Smooth muscle cell (in vitro differentiated cells): ENCODE data around the gene BTAF1. TPM values are rescaled to one million over a fixed set of nuclear protein-coding genes. Genes with fewer than 3 reads are reported as not detected.

Experiments used
- DNase-seq: peaks from one replicate; lab custom pipeline; 2025; ENCODE audit not compliant: unreplicated experiment; lab: John Stamatoyannopoulos, UW
- H2AFZ ChIP-seq: fragments of 200-600 bp; sonication (generic); 2 replicates; pipeline ENCODE4 v1.6.0; 2016; ENCODE audit warnings: antibody characterized with exemption, low read depth, mild to moderate bottlenecking
- H3F3A ChIP-seq: fragments of 200-600 bp; sonication (generic); 2 replicates; pipeline ENCODE4 v1.6.0; 2017; ENCODE audit warnings: antibody characterized with exemption, low read depth
- H3K27ac ChIP-seq: fragments of 200-600 bp; sonication (generic); 2 replicates; pipeline ENCODE4 v1.5.1; 2016; ENCODE audit warnings: low read depth, mild to moderate bottlenecking
- H3K27me3 ChIP-seq: fragments of 200-600 bp; sonication (generic); 2 replicates; pipeline ENCODE4 v1.6.1; 2016; ENCODE audit warnings: low read depth, mild to moderate bottlenecking
- H3K36me3 ChIP-seq: fragments of 200-600 bp; sonication (generic); 2 replicates; pipeline ENCODE4 v1.5.1; 2016; ENCODE audit warnings: low read depth
- H3K4me1 ChIP-seq: fragments of 200-600 bp; sonication (generic); 2 replicates; pipeline ENCODE4 v1.5.1; 2016; ENCODE audit warnings: low read depth
- H3K4me2 ChIP-seq: fragments of 200-600 bp; sonication (generic); 2 replicates; pipeline ENCODE4 v1.6.0; 2016; ENCODE audit warnings: mild to moderate bottlenecking
- H3K4me3 ChIP-seq: fragments of 200-600 bp; sonication (generic); 2 replicates; pipeline ENCODE4 v1.5.1; 2016; ENCODE audit warnings: mild to moderate bottlenecking
- H3K79me2 ChIP-seq: fragments of 200-600 bp; sonication (generic); 2 replicates; pipeline ENCODE4 v1.6.0; 2016; ENCODE audit warnings: low read depth, mild to moderate bottlenecking
- H3K9ac ChIP-seq: fragments of 200-600 bp; sonication (generic); 2 replicates; pipeline ENCODE4 v1.6.0; 2016; ENCODE audit warnings: low read depth
- H3K9me3 ChIP-seq: fragments of 200-600 bp; sonication (generic); replicated peaks from 2 replicates; pipeline ENCODE4 v1.5.1; 2016; ENCODE audit warnings: low read depth
- H4K20me1 ChIP-seq: fragments of 200-600 bp; sonication (generic); 2 replicates; pipeline ENCODE4 v1.6.0; 2016; ENCODE audit warnings: low read depth
- CTCF ChIP-seq: fragments of 200-600 bp; sonication (generic); IDR thresholded peaks from 2 replicates; pipeline ENCODE4 v1.5.1; 2017; ENCODE audit warnings: borderline replicate concordance, mild to moderate bottlenecking, antibody characterized with exemption; ENCODE audit not compliant: insufficient read depth, poor library complexity, severe bottlenecking
- WGBS: methylation state at CpG from one replicate; pipeline ENCODE4 v1.1.7; 2016; ENCODE audit warnings: low lambda C conversion rate; 5-methylcytosine and 5-hydroxymethylcytosine counted together
- polyA plus RNA-seq: library from polyadenylated mRNA; unstranded; fragments of >200 nt; fragmentation: Nextera tagmentation; extraction: Ambion mirVana; gene quantifications from 2 replicates; pipeline ENCODE4 v1.2.1, GENCODE V29; 2016
- total RNA-seq: library from RNA; depleted of rRNA; stranded (reverse); fragments of >200 nt; gene quantifications from 2 replicates; pipeline ENCODE4 v1.2.3, GENCODE V29; 2014

Gene BTAF1
- total and polyA plus RNA-seq, 2 experiments from 2014 or later: 13.2 to 47.3 TPM

GRCh38 chr10:92052741-92053140, 129.2 kb downstream of the BTAF1 start:
- no peak for TF ChIP-seq CTCF
- Histone ChIP-seq H3F3A (no peaks in the 10 kb centered on the region), H2AFZ (no peak overlapping the region), H3K4me3 (no peak overlapping the region), H3K4me2 (no peak overlapping the region), H3K9ac (no peak overlapping the region), H3K27ac (no peak overlapping the region), H3K9me3 (no peaks in the 10 kb centered on the region), H3K79me2 (no peaks in the 10 kb centered on the region), H4K20me1 (no peaks in the 10 kb centered on the region), H3K27me3 (no peaks in the 10 kb centered on the region), H3K36me3 (no peaks in the 10 kb centered on the region), H3K4me1 (peaks cover 4% of the 10 kb centered on the region)
- no peak for DNase-seq
- WGBS: 74% methylated on average over 5 of the region's 5 CpGs

GRCh38 chr10:92054807-92055206, 131.2 kb downstream of the BTAF1 start:
- no peaks in the 10 kb centered on the region for H3K27me3 ChIP-seq

GRCh38 chr10:92062273-92062672, 138.7 kb downstream of the BTAF1 start:
- 77% methylated on average over 1 of the region's 1 CpG for WGBS
- no peaks in the 10 kb centered on the region for H3K36me3 ChIP-seq
- no peak for TF ChIP-seq CTCF
- H3K27me3 ChIP-seq: no peaks in the 10 kb centered on the region
- H3F3A ChIP-seq: no peaks in the 10 kb centered on the region
- no peak overlapping the region for H2AFZ ChIP-seq
- H3K4me3 ChIP-seq: no peak overlapping the region
- H3K9ac ChIP-seq: no peak overlapping the region
- no peaks in the 10 kb centered on the region for H4K20me1 ChIP-seq
- H3K79me2 ChIP-seq: no peaks in the 10 kb centered on the region
- H3K27ac ChIP-seq: no peak overlapping the region
- no peak for DNase-seq
- no peaks in the 10 kb centered on the region for H3K9me3 ChIP-seq
- H3K4me2 ChIP-seq: no peak overlapping the region
- H3K4me1 ChIP-seq: no peaks in the 10 kb centered on the region

More at GRCh38 chr10:92054807-92055206, 131.2 kb downstream of the BTAF1 start:
- Histone ChIP-seq H3K4me2 (no peak overlapping the region), H3K36me3 (no peaks in the 10 kb centered on the region), H3K9me3 (no peaks in the 10 kb centered on the region), H3K27ac (no peak overlapping the region), H3K4me1 (peaks cover 4% of the 10 kb centered on the region), H3F3A (no peaks in the 10 kb centered on the region), H3K79me2 (no peaks in the 10 kb centered on the region), H3K9ac (no peak overlapping the region), H4K20me1 (no peaks in the 10 kb centered on the region), H3K4me3 (no peak overlapping the region), H2AFZ (no peak overlapping the region)
- no peak for TF ChIP-seq CTCF
- no peak for DNase-seq

- Histone ChIP-seq H3K9ac (no peak overlapping the region), H3K27me3 (no peaks in the 10 kb centered on the region), H3K4me1 (no peaks in the 10 kb centered on the region), H3K27ac (no peak overlapping the region), H4K20me1 (no peaks in the 10 kb centered on the region), H3K9me3 (no peaks in the 10 kb centered on the region), H3K79me2 (no peaks in the 10 kb centered on the region), H3K4me3 (no peak overlapping the region), H3K4me2 (no peak overlapping the region), H3K36me3 (no peaks in the 10 kb centered on the region), H2AFZ (no peak overlapping the region), H3F3A (no peaks in the 10 kb centered on the region)
- no peak for DNase-seq
- 86% methylated on average over 2 of the region's 2 CpGs for WGBS
- TF ChIP-seq CTCF: no peak
Observed at GRCh38 chr10:92064506-92064905, 140.9 kb downstream of the BTAF1 start.
